ENCODE data around the gene ATMIN.

GRCh38 chr16:80990577-80990976 lies 45.1 kb upstream of the ATMIN start:
- TF ChIP-seq CTCF (conservative IDR thresholded peaks at IDR 0.05; ENCODE audit: low read depth in 2 of 2): no peak
- TF ChIP-seq, protein P1, sequence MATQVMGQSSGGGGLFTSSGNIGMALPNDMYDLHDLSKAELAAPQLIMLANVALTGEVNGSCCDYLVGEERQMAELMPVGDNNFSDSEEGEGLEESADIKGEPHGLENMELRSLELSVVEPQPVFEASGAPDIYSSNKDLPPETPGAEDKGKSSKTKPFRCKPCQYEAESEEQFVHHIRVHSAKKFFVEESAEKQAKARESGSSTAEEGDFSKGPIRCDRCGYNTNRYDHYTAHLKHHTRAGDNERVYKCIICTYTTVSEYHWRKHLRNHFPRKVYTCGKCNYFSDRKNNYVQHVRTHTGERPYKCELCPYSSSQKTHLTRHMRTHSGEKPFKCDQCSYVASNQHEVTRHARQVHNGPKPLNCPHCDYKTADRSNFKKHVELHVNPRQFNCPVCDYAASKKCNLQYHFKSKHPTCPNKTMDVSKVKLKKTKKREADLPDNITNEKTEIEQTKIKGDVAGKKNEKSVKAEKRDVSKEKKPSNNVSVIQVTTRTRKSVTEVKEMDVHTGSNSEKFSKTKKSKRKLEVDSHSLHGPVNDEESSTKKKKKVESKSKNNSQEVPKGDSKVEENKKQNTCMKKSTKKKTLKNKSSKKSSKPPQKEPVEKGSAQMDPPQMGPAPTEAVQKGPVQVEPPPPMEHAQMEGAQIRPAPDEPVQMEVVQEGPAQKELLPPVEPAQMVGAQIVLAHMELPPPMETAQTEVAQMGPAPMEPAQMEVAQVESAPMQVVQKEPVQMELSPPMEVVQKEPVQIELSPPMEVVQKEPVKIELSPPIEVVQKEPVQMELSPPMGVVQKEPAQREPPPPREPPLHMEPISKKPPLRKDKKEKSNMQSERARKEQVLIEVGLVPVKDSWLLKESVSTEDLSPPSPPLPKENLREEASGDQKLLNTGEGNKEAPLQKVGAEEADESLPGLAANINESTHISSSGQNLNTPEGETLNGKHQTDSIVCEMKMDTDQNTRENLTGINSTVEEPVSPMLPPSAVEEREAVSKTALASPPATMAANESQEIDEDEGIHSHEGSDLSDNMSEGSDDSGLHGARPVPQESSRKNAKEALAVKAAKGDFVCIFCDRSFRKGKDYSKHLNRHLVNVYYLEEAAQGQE (IDR thresholded peaks at IDR 0.05; ENCODE audit: unreplicated experiment): no peak
- TF ChIP-seq ZNF331 (CRISPR knock-in tag; IDR thresholded peaks at IDR 0.05; ENCODE audit: low read depth): no peak
- no peak for TF ChIP-seq EZH2phosphoT487 (IDR thresholded peaks at IDR 0.05; ENCODE audit: unreplicated experiment)
- no peak for TF ChIP-seq POLR2AphosphoS5 (IDR thresholded peaks at IDR 0.05; ENCODE audit: low read depth)
- no peak for TF ChIP-seq EZH2 (IDR thresholded peaks at IDR 0.05; ENCODE audit: low read depth, unreplicated experiment)
- TF ChIP-seq, protein P2, sequence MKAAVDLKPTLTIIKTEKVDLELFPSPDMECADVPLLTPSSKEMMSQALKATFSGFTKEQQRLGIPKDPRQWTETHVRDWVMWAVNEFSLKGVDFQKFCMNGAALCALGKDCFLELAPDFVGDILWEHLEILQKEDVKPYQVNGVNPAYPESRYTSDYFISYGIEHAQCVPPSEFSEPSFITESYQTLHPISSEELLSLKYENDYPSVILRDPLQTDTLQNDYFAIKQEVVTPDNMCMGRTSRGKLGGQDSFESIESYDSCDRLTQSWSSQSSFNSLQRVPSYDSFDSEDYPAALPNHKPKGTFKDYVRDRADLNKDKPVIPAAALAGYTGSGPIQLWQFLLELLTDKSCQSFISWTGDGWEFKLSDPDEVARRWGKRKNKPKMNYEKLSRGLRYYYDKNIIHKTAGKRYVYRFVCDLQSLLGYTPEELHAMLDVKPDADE (IDR thresholded peaks at IDR 0.05): no peak
- TF ChIP-seq CREB1 (CRISPR knock-in tag; IDR thresholded peaks at IDR 0.05; ENCODE audit: low read depth): no peak
- no peak for TF ChIP-seq NANOG (IDR thresholded peaks at IDR 0.05; ENCODE audit: borderline replicate concordance)
- TF ChIP-seq JUNB (IDR thresholded peaks at IDR 0.05; ENCODE audit: unreplicated experiment): no peak
- TF ChIP-seq STAT1 (IDR thresholded peaks at IDR 0.05; ENCODE audit: unreplicated experiment): no peak
- no peak for TF ChIP-seq ZNF114 (CRISPR knock-in tag; IDR thresholded peaks at IDR 0.05)
- no peak for TF ChIP-seq ZNF462 (CRISPR knock-in tag; IDR thresholded peaks at IDR 0.05)
